H9 (cell line): Measurements from ENCODE around the gene GABBR2. TPM values are rescaled to one million over a fixed set of nuclear protein-coding genes. Genes with fewer than 3 reads are reported as not detected.

ENCODE experiments used
- DNase-seq: peaks from one replicate; pipeline ENCODE4 v3.0.0-alpha.2; 2017
- H2AFZ ChIP-seq: one replicate; pipeline ENCODE4 v1.6.1; 2013; ENCODE audit warnings: mild to moderate bottlenecking, low read length, control low read depth, moderate library complexity
- H2AK5ac ChIP-seq: 2 replicates; pipeline ENCODE4 v1.6.1; 2013; ENCODE audit warnings: low read length, control low read depth, mixed read lengths; ENCODE audit not compliant: insufficient read length
- H2BK120ac ChIP-seq: one replicate; pipeline ENCODE4 v1.6.1; 2013; ENCODE audit warnings: low read depth, mild to moderate bottlenecking, low read length, control low read depth, inconsistent platforms; ENCODE audit not compliant: poor library complexity, severe bottlenecking
- H2BK12ac ChIP-seq: 2 replicates; pipeline ENCODE4 v1.6.1; 2013; ENCODE audit warnings: low read length, control low read depth, mixed read lengths, low read depth; ENCODE audit not compliant: insufficient read length
- H2BK15ac ChIP-seq: 2 replicates; pipeline ENCODE4 v1.6.1; 2013; ENCODE audit warnings: low read depth, low read length, control low read depth
- H2BK20ac ChIP-seq: one replicate; pipeline ENCODE4 v1.6.1; 2013; ENCODE audit warnings: low read depth, mild to moderate bottlenecking, low read length, control low read depth, inconsistent platforms; ENCODE audit not compliant: poor library complexity, severe bottlenecking
- H2BK5ac ChIP-seq: 2 replicates; pipeline ENCODE4 v1.6.1; 2013; ENCODE audit warnings: low read length, control low read depth, mixed read lengths; ENCODE audit not compliant: insufficient read length
- H3K14ac ChIP-seq: 2 replicates; pipeline ENCODE4 v1.6.1; 2013; ENCODE audit warnings: low read length, control low read depth; ENCODE audit not compliant: insufficient read depth
- H3K18ac ChIP-seq: 2 replicates; pipeline ENCODE4 v1.6.1; 2013; ENCODE audit warnings: low read depth, mild to moderate bottlenecking, mixed read lengths, low read length, control low read depth; ENCODE audit not compliant: insufficient read length
- H3K23ac ChIP-seq: 2 replicates; pipeline ENCODE4 v1.6.1; 2013; ENCODE audit warnings: low read length, control low read depth, mixed read lengths, low read depth; ENCODE audit not compliant: insufficient read length
- H3K23me2 ChIP-seq: 2 replicates; pipeline ENCODE4 v1.6.1; 2013; ENCODE audit warnings: low read depth, mild to moderate bottlenecking, mixed read lengths, low read length, control low read depth; ENCODE audit not compliant: insufficient read length, poor library complexity, severe bottlenecking
- H3K27ac ChIP-seq: 2 replicates; pipeline ENCODE4 v1.5.1; 2013; ENCODE audit warnings: low read length, control low read depth, mixed read lengths, low read depth; ENCODE audit not compliant: insufficient read length
- H3K27me3 ChIP-seq: 2 replicates; pipeline ENCODE4 v1.6.1; 2013; ENCODE audit warnings: low read length, control low read depth, inconsistent platforms; ENCODE audit not compliant: insufficient read depth
- H3K4ac ChIP-seq: 2 replicates; pipeline ENCODE4 v1.6.1; 2013; ENCODE audit warnings: low read depth, mild to moderate bottlenecking, control low read depth, inconsistent platforms, low read length, moderate library complexity
- H3K4me1 ChIP-seq: 2 replicates; pipeline ENCODE4 v1.6.1; 2013; ENCODE audit warnings: low read length, control low read depth, inconsistent platforms; ENCODE audit not compliant: insufficient read depth
- H3K4me2 ChIP-seq: 2 replicates; pipeline ENCODE4 v1.6.1; 2013; ENCODE audit warnings: low read length, control low read depth, mixed read lengths; ENCODE audit not compliant: insufficient read length, insufficient read depth
- H3K56ac ChIP-seq: 2 replicates; pipeline ENCODE4 v1.6.1; 2013; ENCODE audit warnings: low read depth, mild to moderate bottlenecking, mixed read lengths, low read length, control low read depth; ENCODE audit not compliant: insufficient read length
- H3K79me1 ChIP-seq: 2 replicates; pipeline ENCODE4 v1.6.1; 2013; ENCODE audit warnings: low read depth, mild to moderate bottlenecking, moderate library complexity, low read length, control low read depth, inconsistent platforms; ENCODE audit not compliant: insufficient read depth, poor library complexity, severe bottlenecking
- H3K79me2 ChIP-seq: 2 replicates; pipeline ENCODE4 v1.6.1; 2013; ENCODE audit warnings: low read length, control low read depth, inconsistent platforms; ENCODE audit not compliant: insufficient read depth
- H3K9ac ChIP-seq: 2 replicates; pipeline ENCODE4 v1.6.1; 2013; ENCODE audit warnings: low read length, control low read depth, mixed read lengths; ENCODE audit not compliant: insufficient read length; ENCODE audit errors: extremely low read depth
- H3K9me3 ChIP-seq: one replicate; pipeline ENCODE4 v1.6.1; 2013; ENCODE audit warnings: low read depth, low read length, inconsistent platforms; ENCODE audit not compliant: control insufficient read depth
- H3T11ph ChIP-seq: one replicate; pipeline ENCODE4 v1.6.1; 2013; ENCODE audit warnings: mild to moderate bottlenecking, low read length, control low read depth, inconsistent platforms
- H4K20me1 ChIP-seq: one replicate; pipeline ENCODE4 v1.6.1; 2013; ENCODE audit not compliant: control insufficient read depth, insufficient read length, insufficient read depth
- H4K5ac ChIP-seq: 2 replicates; pipeline ENCODE4 v1.6.1; 2013; ENCODE audit warnings: low read depth, mild to moderate bottlenecking, mixed read lengths, low read length, control low read depth; ENCODE audit not compliant: insufficient read length
- H4K8ac ChIP-seq: replicated peaks from 2 replicates; pipeline ENCODE4 v1.6.1; 2013; ENCODE audit warnings: low read length, control low read depth, mixed read lengths, low read depth; ENCODE audit not compliant: insufficient read length
- H4K91ac ChIP-seq: 2 replicates; pipeline ENCODE4 v1.6.1; 2013; ENCODE audit warnings: low read depth, mild to moderate bottlenecking, moderate library complexity, mixed read lengths, low read length, control low read depth; ENCODE audit not compliant: insufficient read length
- H3K27ac Mint-ChIP-seq, 3 experiments: 2 replicates in 2 of 3; 3 replicates in 1 of 3; pipeline ENCODE4 v1.8.0; 2020 to 2021; ENCODE audit warnings: mixed read lengths in 3 of 3, mild to moderate bottlenecking in 1 of 3, moderate library complexity in 1 of 3
- H3K27me3 Mint-ChIP-seq: 2 replicates; pipeline ENCODE4 v1.8.0; 2021; ENCODE audit warnings: low read depth, mild to moderate bottlenecking, moderate library complexity, mixed read lengths
- H3K36me3 Mint-ChIP-seq, 3 experiments: 2 replicates in 2 of 3; 3 replicates in 1 of 3; pipeline ENCODE4 v1.8.0; 2020 to 2021; ENCODE audit warnings: low read depth in 3 of 3, mixed read lengths in 3 of 3; ENCODE audit not compliant: insufficient read depth in 1 of 3
- H3K4me1 Mint-ChIP-seq, 2 experiments: 2 replicates each; pipeline ENCODE4 v1.8.0; 2020; ENCODE audit warnings: mixed read lengths in 2 of 2
- H3K4me3 Mint-ChIP-seq, 2 experiments: 2 replicates in 1 of 2; 3 replicates in 1 of 2; pipeline ENCODE4 v1.8.0; 2020 to 2021; ENCODE audit warnings: mild to moderate bottlenecking in 2 of 2, mixed read lengths in 2 of 2, moderate library complexity in 1 of 2
- H3K9me3 Mint-ChIP-seq, 2 experiments: 2 replicates in 1 of 2; 3 replicates in 1 of 2; pipeline ENCODE4 v1.8.0; 2020; ENCODE audit warnings: mild to moderate bottlenecking in 2 of 2, mixed read lengths in 2 of 2, moderate library complexity in 1 of 2
- WGBS: extraction: QIAGEN DNeasy Blood & Tissue Kit; methylation state at CpG from one replicate; pipeline ENCODE4 v1.1.7; 2013; ENCODE audit warnings: missing lambda C conversion rate, low lambda C conversion rate, mixed read lengths; ENCODE audit not compliant: insufficient read length; ENCODE audit errors: extremely low coverage; 5-methylcytosine and 5-hydroxymethylcytosine counted together
- total RNA-seq: library from RNA; stranded (reverse); gene quantifications from 2 replicates; pipeline ENCODE4 v1.2.1, GENCODE V29; 2021
- TF ChIP-seq, protein P1 (sequence below): fragments of 200-600 bp; sonication (generic); conservative IDR thresholded peaks from 3 replicates; pipeline ENCODE4 v1.8.0; 2021; ENCODE audit warnings: antibody characterized with exemption, mild to moderate bottlenecking

The GABBR2 gene
- total RNA-seq, 1 experiment from 2014 or later = 0.66 TPM

DNA sequence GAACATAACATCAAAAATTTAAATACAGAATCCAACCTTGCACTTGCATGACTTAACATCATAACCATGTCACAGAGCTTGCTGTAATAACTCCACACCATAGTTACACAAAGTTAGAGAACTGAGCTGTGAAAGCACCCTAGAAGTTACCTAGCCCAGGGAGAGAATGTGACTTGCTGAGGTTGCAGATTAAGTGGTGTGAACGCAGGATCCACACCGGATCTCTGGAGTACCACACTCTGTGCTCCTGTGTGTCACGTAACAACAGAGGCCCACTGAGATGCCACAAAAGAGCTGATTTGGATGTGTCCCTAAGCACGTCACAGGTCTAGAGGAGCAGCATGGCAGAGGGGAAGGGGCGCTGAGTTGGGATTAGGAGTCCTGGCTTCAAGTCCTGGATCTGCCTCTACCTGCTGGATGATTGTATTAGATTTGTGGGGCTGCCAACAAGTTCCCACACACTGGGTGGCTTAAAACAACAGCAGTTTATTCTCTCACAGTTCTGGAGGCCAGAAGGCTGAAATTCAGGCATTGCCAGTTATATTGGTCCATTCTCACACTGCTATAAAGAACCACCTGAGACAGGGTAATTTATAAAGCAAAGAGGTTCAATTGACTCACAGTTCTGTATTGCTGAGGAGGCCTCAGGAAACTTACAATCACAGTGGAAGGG is 240.0 kb downstream of the GABBR2 start:
- Histone ChIP-seq H3K14ac (no peak overlapping the region), H3K4ac (no peak overlapping the region), H3K27ac (no peak overlapping the region), H2AK5ac (no peak overlapping the region), H4K20me1 (no peaks in the 10 kb centered on the region), H3K23ac (no peak overlapping the region), H4K8ac (no peak overlapping the region), H4K5ac (no peak overlapping the region), H3K4me1 (no peaks in the 10 kb centered on the region), H3K4me2 (no peak overlapping the region), H4K91ac (no peak overlapping the region), H2BK15ac (no peak overlapping the region), H2AFZ (no peak overlapping the region), H2BK12ac (no peak overlapping the region), H3K79me1 (no peaks in the 10 kb centered on the region), H3K27me3 (no peaks in the 10 kb centered on the region), H3K18ac (no peak overlapping the region), H2BK5ac (no peak overlapping the region), H3K56ac (no peak overlapping the region), H3K23me2 (no peaks in the 10 kb centered on the region), H3K79me2 (no peaks in the 10 kb centered on the region), H3K9ac (no peak overlapping the region), H2BK20ac (no peak overlapping the region), H3K9me3 (no peaks in the 10 kb centered on the region), H3T11ph (no peak overlapping the region), H2BK120ac (no peak overlapping the region)
- H3K36me3 Mint-ChIP-seq = peaks cover 3 to 9% (median 4%) of the 10 kb centered on the region in 3 experiments; a peak in 6 of 7 replicates
- peaks cover 7 to 9% of the 10 kb centered on the region in 2 experiments for H3K9me3 Mint-ChIP-seq
- TF ChIP-seq, protein P1, sequence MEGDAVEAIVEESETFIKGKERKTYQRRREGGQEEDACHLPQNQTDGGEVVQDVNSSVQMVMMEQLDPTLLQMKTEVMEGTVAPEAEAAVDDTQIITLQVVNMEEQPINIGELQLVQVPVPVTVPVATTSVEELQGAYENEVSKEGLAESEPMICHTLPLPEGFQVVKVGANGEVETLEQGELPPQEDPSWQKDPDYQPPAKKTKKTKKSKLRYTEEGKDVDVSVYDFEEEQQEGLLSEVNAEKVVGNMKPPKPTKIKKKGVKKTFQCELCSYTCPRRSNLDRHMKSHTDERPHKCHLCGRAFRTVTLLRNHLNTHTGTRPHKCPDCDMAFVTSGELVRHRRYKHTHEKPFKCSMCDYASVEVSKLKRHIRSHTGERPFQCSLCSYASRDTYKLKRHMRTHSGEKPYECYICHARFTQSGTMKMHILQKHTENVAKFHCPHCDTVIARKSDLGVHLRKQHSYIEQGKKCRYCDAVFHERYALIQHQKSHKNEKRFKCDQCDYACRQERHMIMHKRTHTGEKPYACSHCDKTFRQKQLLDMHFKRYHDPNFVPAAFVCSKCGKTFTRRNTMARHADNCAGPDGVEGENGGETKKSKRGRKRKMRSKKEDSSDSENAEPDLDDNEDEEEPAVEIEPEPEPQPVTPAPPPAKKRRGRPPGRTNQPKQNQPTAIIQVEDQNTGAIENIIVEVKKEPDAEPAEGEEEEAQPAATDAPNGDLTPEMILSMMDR = no peak
- no CpG with 5 or more reads among the region's 5 CpGs for WGBS
- H3K4me3 Mint-ChIP-seq = no peak overlapping the region
- peaks cover 2% of the 10 kb centered on the region for H3K27me3 Mint-ChIP-seq
- H3K4me1 Mint-ChIP-seq = peaks cover 4 to 7% of the 10 kb centered on the region in 2 experiments; a peak in 3 of 4 replicates
- no peak overlapping the region for H3K27ac Mint-ChIP-seq
- DNase-seq = no peak
